Subcutaneous abdominal adipose tissue (tissue), 5 donors: ENCODE measurements around the gene SMG9.
"Not testable (repeated sequence)": the region's sequence is repeated elsewhere in the genome, so short reads cannot be mapped to it uniquely, and the experiment has no call there.

Experiments
- H3K27ac ChIP-seq: one replicate; pipeline ENCODE4 v1.7.0; 2013; ENCODE audit warnings: low read depth, mild to moderate bottlenecking, inconsistent platforms, low read length, moderate library complexity
- H3K27me3 ChIP-seq, 5 donors: one replicate each; pipeline ENCODE4 v1.7.0; 2013; ENCODE audit warnings: low read length in 5 of 5, inconsistent platforms in 1 of 5; ENCODE audit not compliant: control insufficient read depth in 5 of 5, insufficient read depth in 4 of 5
- H3K36me3 ChIP-seq, 5 donors: one replicate each; pipeline ENCODE4 v1.7.0; 2013; ENCODE audit warnings: low read length in 5 of 5; ENCODE audit not compliant: control insufficient read depth in 5 of 5, insufficient read depth in 5 of 5
- H3K4me1 ChIP-seq, 5 donors: one replicate each; pipeline ENCODE4 v1.7.0; 2013; ENCODE audit warnings: low read length in 5 of 5, mild to moderate bottlenecking in 3 of 5, moderate library complexity in 1 of 5; ENCODE audit not compliant: control insufficient read depth in 5 of 5, insufficient read depth in 5 of 5
- H3K4me3 ChIP-seq, 5 donors: one replicate each; pipeline ENCODE4 v1.7.0; 2013; ENCODE audit warnings: low read length in 5 of 5, low read depth in 1 of 5
- H3K9ac ChIP-seq, 5 donors: one replicate each; pipeline ENCODE4 v1.7.0; 2013; ENCODE audit warnings: low read length in 5 of 5, mild to moderate bottlenecking in 4 of 5, moderate library complexity in 3 of 5
- H3K9me3 ChIP-seq, 5 donors: one replicate each; pipeline ENCODE4 v1.7.0; 2013; ENCODE audit warnings: low read length in 5 of 5; ENCODE audit not compliant: control insufficient read depth in 5 of 5
- donor health status: healthy.
- donor health status: healthy.
- donor health status: healthy.
- donor health status: healthy.
- donor health status: healthy.

The SMG9 gene

GRCh38 chr19:43684326-43684725, 70.4 kb downstream of the SMG9 start:
- Histone ChIP-seq H3K9ac (no peak overlapping the region), H3K4me1 (no peaks in the 10 kb centered on the region), H3K9me3 (no peaks in the 10 kb centered on the region), H3K4me3 (no peak overlapping the region), H3K27ac (no peak overlapping the region), H3K27me3 (no peaks in the 10 kb centered on the region), H3K36me3 (no peaks in the 10 kb centered on the region)

- Histone ChIP-seq H3K9me3 (no peaks in the 10 kb centered on the region), H3K36me3 (no peaks in the 10 kb centered on the region), H3K4me3 (no peak overlapping the region), H3K27ac (no peak overlapping the region), H3K9ac (no peak overlapping the region), H3K27me3 (no peaks in the 10 kb centered on the region), H3K4me1 (no peaks in the 10 kb centered on the region)
These were observed 70.9 kb downstream of the SMG9 start for GRCh38 chr19:43683905-43684304.

- H3K9ac ChIP-seq = no peak overlapping the region
- no peaks in the 10 kb centered on the region for H3K36me3 ChIP-seq
- H3K4me1 ChIP-seq = no peaks in the 10 kb centered on the region
- H3K9me3 ChIP-seq = no peaks in the 10 kb centered on the region
- H3K27me3 ChIP-seq = no peaks in the 10 kb centered on the region
- H3K4me3 ChIP-seq = no peak overlapping the region
- no peak overlapping the region for H3K27ac ChIP-seq
These were observed 71.7 kb downstream of the SMG9 start for GRCh38 chr19:43682824-43683661.

- not testable (repeated sequence) for H3K9me3 ChIP-seq, H3K4me3 ChIP-seq, H3K9ac ChIP-seq, H3K27ac ChIP-seq, H3K27me3 ChIP-seq, H3K36me3 ChIP-seq, H3K4me1 ChIP-seq
These were observed 72.5 kb downstream of the SMG9 start for GRCh38 chr19:43682269-43682668.

- Histone ChIP-seq H3K27ac (no peak overlapping the region), H3K4me1 (no peaks in the 10 kb centered on the region), H3K9ac (no peak overlapping the region), H3K4me3 (no peak overlapping the region), H3K27me3 (no peaks in the 10 kb centered on the region), H3K9me3 (no peaks in the 10 kb centered on the region), H3K36me3 (no peaks in the 10 kb centered on the region)
These were observed 72.9 kb downstream of the SMG9 start for GRCh38 chr19:43681821-43682220.

GRCh38 chr19:43678512-43679261, 76.1 kb downstream of the SMG9 start:
- H3K27ac ChIP-seq = no peak overlapping the region
- no peak overlapping the region for H3K4me3 ChIP-seq
- no peaks in the 10 kb centered on the region for H3K36me3 ChIP-seq
- no peaks in the 10 kb centered on the region for H3K9me3 ChIP-seq
- no peak overlapping the region for H3K9ac ChIP-seq
- no peaks in the 10 kb centered on the region for H3K4me1 ChIP-seq
- H3K27me3 ChIP-seq = no peaks in the 10 kb centered on the region
